Measurements from ENCODE around the gene KIF26A.

Gene KIF26A

GRCh38 chr14:104106471-104106991 is 31.9 kb upstream of the KIF26A start (continued):
- TF ChIP-seq PRDM2 (tag by site-specific recombination; IDR thresholded peaks at IDR 0.05; ENCODE audit: borderline replicate concordance) (no peak), KLF8 (tag by site-specific recombination; IDR thresholded peaks at IDR 0.05) (peak; percentile 45; the same call in 1 of the 2 replicates), EGR2 (tag by site-specific recombination; IDR thresholded peaks at IDR 0.05; ENCODE audit: low read depth) (peak; percentile 31)

- POLR2A ChIA-PET: no interaction called here
- Histone ChIP-seq H3K9me3 (ENCODE audit: control insufficient read depth, insufficient read depth, low read depth, low read length) (no peaks in the 10 kb centered on the region), H3K27ac (ENCODE audit: extremely low read depth, low read depth, low read length) (no peak overlapping the region), H3K36me3 (ENCODE audit: control insufficient read depth in 2 of 2, insufficient read depth in 1 of 2, low read length in 2 of 2) (no peaks in the 10 kb centered on the region), H3K4me1 (ENCODE audit: control insufficient read depth, insufficient read depth, low read length) (no peaks in the 10 kb centered on the region), H3K4me3 (ENCODE audit: low read depth, low read length) (no peak overlapping the region)
- CTCF ChIA-PET: interaction anchor here (1.4 kb wide), 1 partner anchor 13 kb away, joined by 4 read pairs; no protein-coding TSS in a partner anchor
- TF ChIP-seq ZNF701 (tag by site-specific recombination; IDR thresholded peaks at IDR 0.05) (no peak), SP7 (tag by site-specific recombination; IDR thresholded peaks at IDR 0.05) (no peak), BCL11B (tag by site-specific recombination; IDR thresholded peaks at IDR 0.05; ENCODE audit: low read depth) (no peak), ZNF549 (tag by site-specific recombination; IDR thresholded peaks at IDR 0.05) (no peak), ZNF16 (tag by site-specific recombination; IDR thresholded peaks at IDR 0.05; ENCODE audit: low read depth) (no peak), ZFHX2 (tag by site-specific recombination; conservative IDR thresholded peaks at IDR 0.05) (no peak)
Measured at GRCh38 chr14:104107101-104107581, 31.2 kb upstream of the KIF26A start.

- Histone ChIP-seq H3K4me3 (ENCODE audit: low read depth, low read length) (no peak overlapping the region), H3K9me3 (ENCODE audit: control insufficient read depth, insufficient read depth, low read depth, low read length) (no peaks in the 10 kb centered on the region), H3K4me1 (ENCODE audit: control insufficient read depth, insufficient read depth, low read length) (no peaks in the 10 kb centered on the region), H3K36me3 (ENCODE audit: control insufficient read depth in 2 of 2, insufficient read depth in 1 of 2, low read length in 2 of 2) (no peaks in the 10 kb centered on the region), H3K27ac (ENCODE audit: extremely low read depth, low read depth, low read length) (no peak overlapping the region)
- ChIA-PET POLR2A (no interaction called here), CTCF (interaction anchor here (1.5 kb wide), 1 partner anchor 11 kb away, joined by 4 read pairs; no protein-coding TSS in a partner anchor)
- no peak for TF ChIP-seq ZNF792 (tag by site-specific recombination; IDR thresholded peaks at IDR 0.05)
- TF ChIP-seq ZNF600 (tag by site-specific recombination; IDR thresholded peaks at IDR 0.05): no peak; the same call in 1 of the 2 replicates
- TF ChIP-seq EGR2 (tag by site-specific recombination; IDR thresholded peaks at IDR 0.05; ENCODE audit: low read depth): peak; percentile 90
- no peak for TF ChIP-seq ZNF623 (tag by site-specific recombination; IDR thresholded peaks at IDR 0.05)
- TF ChIP-seq ZNF335 (tag by site-specific recombination; conservative IDR thresholded peaks at IDR 0.05): peak; percentile 26; the same call in 1 of the 2 replicates
- TF ChIP-seq ZFHX2 (tag by site-specific recombination; conservative IDR thresholded peaks at IDR 0.05): peak; percentile 93
- peak; percentile 58; the same call in 1 of the 2 replicates for TF ChIP-seq KLF1 (tag by site-specific recombination; IDR thresholded peaks at IDR 0.05)
- TF ChIP-seq ZNF830 (tag by site-specific recombination; IDR thresholded peaks at IDR 0.05; ENCODE audit: low read depth): no peak
- no peak for TF ChIP-seq ZNF146 (tag by site-specific recombination; IDR thresholded peaks at IDR 0.05)
- TF ChIP-seq ZIC2 (tag by site-specific recombination; IDR thresholded peaks at IDR 0.05): peak; percentile 51
Measured at GRCh38 chr14:104107611-104108569, 30.5 kb upstream of the KIF26A start.

Measured in HEK293 (cell line).